GM12873 (cell line): ENCODE data around the gene CUTC.

Experiments used
- TF ChIP-seq, protein P1 (sequence below): IDR thresholded peaks from 2 replicates; pipeline ENCODE4 v1.5.1; 2012; ENCODE audit warnings: low read depth, mild to moderate bottlenecking, moderate library complexity, low read length, control low read depth; ENCODE audit not compliant: insufficient read depth; ENCODE audit errors: missing control alignments

Gene CUTC

DNA sequence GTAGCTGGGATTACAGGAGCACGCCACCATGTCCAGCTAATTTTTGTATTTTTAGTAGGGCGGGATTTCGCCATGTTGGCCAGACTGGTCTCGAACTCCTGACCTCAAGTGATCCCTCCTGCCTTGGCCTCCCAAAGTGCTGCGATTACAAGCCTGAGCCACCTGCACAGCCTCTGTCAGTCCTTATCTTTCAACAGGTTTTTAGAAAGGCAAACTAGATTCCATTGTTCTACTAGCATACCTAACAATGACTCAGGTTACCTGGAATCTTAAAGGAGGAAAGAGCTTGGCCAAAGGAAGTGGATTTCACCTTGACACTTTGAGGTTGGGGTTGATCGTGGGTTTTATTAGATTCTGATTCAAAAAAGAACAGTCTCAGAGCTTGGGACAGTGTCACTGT, 53.6 kb downstream of the CUTC start:
- TF ChIP-seq, protein P1, sequence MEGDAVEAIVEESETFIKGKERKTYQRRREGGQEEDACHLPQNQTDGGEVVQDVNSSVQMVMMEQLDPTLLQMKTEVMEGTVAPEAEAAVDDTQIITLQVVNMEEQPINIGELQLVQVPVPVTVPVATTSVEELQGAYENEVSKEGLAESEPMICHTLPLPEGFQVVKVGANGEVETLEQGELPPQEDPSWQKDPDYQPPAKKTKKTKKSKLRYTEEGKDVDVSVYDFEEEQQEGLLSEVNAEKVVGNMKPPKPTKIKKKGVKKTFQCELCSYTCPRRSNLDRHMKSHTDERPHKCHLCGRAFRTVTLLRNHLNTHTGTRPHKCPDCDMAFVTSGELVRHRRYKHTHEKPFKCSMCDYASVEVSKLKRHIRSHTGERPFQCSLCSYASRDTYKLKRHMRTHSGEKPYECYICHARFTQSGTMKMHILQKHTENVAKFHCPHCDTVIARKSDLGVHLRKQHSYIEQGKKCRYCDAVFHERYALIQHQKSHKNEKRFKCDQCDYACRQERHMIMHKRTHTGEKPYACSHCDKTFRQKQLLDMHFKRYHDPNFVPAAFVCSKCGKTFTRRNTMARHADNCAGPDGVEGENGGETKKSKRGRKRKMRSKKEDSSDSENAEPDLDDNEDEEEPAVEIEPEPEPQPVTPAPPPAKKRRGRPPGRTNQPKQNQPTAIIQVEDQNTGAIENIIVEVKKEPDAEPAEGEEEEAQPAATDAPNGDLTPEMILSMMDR, result no peak

DNA sequence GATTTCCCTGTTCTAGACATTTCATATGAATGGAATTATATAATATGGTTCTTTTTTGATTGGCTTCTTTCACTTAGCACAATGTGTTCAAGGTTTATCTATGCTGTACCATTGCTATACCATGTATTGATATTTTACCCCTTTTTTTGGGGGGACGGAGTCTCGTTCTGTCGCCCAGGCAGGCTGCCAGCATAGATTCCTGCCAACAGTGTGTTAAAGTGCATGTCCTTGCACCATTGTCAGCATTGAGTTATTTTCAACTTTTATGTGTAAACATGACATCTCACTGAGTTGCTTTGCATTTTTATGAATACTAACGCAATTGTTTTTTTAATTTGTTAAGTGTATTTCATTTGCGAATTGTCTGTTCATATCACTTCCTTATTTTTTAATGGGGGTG, 55.3 kb downstream of the CUTC start:
- TF ChIP-seq, protein P1, result no peak

DNA sequence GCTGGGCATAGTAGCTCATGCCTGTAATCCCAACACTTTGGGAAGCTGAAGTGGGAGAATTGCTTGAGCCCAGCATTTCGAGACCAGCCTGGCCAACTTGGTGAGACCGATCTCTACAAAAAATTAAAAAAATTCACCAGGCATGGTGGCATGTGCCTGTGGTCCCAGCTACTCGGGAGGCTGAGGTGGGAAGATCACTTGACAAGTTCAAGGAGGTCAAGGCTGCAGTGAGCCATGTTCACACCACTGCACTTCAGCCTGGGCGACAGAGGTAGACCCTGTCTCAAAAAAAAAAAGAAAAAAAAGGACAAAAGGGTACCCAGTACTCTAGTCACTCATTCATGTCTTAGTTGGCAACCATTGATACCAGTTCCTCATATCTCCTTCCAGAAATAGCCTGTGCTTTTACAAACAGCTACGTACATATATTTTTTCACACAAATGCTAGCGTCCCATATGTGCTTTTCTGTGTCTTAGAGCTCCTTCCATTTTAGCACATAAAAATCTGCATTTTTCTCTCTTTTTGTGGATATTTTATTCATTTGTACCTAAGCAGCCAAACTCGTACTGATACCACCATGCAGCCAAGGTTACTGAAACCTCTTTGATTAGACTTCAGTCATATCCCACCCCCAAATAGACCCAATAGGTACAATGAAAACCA, 55.9 kb downstream of the CUTC start:
- TF ChIP-seq, protein P1, result no peak

DNA sequence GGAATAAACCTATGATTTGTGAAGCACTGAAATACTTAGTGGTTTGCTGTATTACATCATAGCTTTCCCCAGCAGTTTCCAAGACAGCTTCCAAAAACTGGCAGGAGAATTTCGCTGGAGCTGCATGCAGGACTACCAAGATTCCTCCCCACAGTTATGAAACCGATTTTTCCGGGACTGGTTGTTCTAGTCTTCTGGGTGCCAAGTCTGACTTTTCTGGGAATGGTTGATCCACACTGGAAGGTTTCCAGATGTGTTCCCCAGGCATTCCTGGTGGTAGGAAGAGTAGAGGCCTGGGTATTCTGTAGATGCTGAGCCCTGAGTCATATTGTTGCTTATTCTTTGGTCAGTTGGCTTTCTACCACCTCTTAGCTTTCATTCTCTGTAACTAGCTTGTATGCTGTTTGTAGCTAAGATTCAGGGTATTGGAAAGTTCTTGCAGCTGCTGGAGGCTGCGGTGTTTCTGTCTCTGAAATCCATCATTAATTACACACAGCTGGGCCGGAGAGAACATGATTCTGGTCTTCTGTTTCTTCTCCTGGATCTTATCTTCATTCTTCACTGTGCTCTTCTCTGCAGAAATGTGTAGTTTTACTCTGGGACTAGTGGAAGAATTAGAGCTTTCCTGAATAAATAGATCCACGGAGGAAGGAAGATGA, 56.7 kb downstream of the CUTC start:
- TF ChIP-seq, protein P1, result no peak

DNA sequence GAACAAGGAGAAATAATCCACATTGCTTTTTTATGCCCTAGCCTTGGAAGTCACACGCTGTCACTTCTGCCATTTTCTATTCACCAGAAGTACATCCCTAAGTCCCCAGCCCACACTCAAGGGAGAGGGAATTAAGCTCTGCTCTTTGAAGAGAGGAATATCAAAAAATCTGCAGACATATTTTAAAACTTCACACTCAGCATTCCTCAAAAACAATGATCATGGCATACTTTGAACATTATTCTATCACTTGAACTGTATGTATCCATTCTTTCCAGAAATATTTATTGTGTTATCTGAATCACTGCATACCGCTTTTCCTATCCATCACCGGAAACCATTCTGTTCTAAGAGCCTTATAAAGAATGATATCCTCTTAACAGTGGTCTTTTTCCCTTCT, 59.8 kb downstream of the CUTC start:
- TF ChIP-seq, protein P1, result no peak

DNA sequence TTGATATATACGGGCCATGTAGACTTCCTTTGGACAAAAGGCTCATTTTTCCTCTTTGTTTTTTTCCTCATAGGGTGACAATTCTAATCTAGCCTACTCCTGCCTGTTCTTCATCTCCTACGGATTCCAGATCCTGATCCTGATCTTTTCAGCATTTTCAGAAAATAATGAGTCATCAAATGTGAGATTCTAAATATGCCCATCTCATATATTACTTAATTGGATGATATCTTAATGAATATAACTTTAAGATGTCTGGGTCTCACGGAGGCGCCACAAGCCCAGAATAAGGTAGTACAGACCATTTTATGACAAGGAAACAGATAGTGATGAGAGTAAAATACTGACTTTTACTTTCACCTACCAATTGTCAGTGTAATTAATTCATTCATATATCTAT, 61.8 kb downstream of the CUTC start:
- TF ChIP-seq, protein P1, result no peak

DNA sequence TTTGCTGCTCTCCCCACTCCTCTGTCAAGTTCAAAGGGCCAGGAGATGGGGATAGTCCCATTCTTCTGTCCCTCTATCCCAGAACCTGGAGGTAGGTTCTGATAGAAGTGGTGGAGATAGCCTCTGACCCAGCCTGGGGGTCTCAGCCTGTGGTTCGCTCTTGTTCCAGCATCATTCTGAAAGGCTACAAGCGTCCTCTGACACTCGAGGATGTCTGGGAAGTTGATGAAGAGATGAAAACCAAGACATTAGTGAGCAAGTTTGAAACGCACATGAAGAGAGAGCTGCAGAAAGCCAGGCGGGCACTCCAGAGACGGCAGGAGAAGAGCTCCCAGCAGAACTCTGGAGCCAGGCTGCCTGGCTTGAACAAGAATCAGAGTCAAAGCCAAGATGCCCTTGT, 64.9 kb downstream of the CUTC start:
- TF ChIP-seq, protein P1, result no peak
